GM18870 (cell line): ENCODE results near the gene MTUS2.
"Not testable (repeated sequence)": the region's sequence is repeated elsewhere in the genome, so short reads cannot be mapped to it uniquely, and the experiment has no call there.

Experiments
- ATAC-seq: cut with Tn5 transposase; IDR thresholded peaks from one replicate; pipeline ENCODE4 v1.9.1; 2021; ENCODE audit warnings: moderate library complexity; ENCODE audit not compliant: unreplicated experiment

The MTUS2 gene

DNA sequence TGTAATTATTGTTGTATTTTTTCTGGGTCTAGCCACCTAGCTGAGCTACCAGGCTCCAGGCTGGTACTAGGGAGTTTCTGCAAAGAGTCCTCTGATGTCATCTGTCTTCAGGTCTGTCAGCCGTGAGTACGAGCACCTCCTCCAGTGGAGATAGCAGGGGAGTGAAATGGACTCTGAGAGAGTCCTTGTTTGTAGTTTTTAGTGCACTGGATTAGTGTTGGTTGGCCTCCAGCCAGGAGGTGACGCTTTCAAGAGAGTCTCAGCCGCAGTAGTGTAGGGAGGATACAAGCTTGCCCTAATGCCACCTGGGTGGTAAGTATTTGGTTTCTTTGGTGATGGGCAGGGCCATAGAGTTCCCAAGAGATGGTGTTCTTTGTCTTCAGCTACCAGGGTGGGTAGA is 390.5 kb downstream of the MTUS2 start:
- no peak for ATAC-seq

DNA sequence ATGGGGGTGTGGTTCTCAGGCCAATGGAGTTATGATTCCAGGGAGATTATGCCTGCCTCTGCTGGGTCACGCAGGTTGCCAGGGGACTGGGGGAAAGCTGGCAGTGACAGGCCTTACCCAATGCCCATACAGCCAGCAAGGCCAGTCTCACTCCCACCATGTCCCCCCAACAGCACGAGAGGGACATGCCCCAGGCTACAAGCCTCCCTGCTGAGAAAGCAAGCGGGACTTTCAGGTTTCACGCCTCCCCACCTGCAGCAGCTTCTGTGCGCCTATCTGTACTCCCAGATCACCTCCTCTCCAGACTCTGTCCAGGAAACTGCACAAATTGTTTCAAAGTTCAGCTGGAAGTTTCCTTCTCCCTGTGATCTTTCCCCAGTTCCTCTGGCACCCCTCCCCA is 391.0 kb downstream of the MTUS2 start:
- ATAC-seq: not testable (repeated sequence)

- ATAC-seq: no peak
These were observed 402.3 kb downstream of the MTUS2 start for GRCh38 chr13:29222458-29222857.

GRCh38 chr13:29224206-29224605 is 404.1 kb downstream of the MTUS2 start:
- ATAC-seq: no peak

- ATAC-seq: no peak
These were observed 407.4 kb downstream of the MTUS2 start for GRCh38 chr13:29227576-29227975.

DNA sequence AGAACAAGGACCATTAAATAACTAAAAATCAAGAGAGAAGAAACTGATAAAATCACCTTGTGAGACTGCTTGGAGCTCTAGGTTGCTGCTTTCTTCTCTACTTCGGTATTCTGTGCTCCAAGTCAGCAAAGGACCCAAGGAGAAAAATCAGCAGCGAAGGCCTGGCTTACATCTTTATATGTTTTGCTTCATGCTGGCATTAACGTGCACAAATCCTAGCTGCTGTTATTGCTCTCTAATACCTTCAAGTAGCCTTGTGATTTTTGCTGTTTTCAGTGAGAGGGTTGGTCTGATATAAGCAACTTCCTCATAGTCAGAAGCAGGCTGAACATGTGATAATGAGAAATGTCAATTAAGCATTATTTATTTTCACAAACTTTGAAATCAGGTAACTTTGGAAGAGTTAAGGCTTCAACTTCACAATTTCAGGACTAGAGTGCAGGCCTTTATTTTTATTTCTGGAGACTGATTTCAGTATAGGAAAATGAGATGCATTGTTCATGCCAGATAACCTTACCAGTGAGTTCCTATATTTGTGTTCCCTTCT is 410.2 kb downstream of the MTUS2 start:
- ATAC-seq: no peak

DNA sequence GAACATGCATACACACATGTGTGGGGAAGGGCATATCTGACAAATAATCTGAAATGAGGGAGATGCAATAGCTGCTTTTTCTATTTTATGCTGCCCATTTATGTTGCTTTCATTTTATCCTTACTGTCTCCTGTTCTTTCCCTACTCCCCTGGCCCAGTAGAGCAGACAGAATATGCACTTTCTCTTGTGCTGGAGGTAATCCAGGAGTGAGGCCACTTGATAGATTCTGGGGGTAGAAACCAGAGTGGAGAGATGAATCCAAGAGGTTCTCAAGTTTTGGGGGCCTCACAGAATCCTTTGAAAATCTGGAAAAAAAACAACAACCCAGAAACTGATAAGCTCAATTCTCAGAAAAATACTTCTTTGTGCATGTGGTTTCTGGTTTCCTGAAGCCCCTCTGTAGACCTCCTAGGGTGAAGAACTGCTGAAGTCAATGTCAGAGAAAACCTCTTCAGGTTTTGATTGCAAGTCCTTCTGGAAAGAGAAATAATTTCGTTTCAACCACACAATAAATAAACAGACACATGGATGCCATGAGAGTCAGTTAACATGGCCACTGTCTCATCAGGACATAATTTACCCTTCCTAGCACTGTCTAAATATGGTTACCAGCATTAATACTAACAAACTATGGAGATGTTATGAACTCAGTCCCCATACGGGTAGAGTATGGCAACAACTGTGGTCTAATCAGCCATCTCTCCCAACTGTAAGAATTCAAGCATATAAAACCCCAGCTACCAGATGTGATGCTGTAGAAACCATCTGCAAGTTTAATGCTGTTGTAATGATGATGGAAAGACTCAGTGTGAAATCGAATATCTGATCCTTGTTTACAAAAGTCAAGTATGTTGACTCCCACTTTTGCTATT is 419.8 kb downstream of the MTUS2 start:
- ATAC-seq: no peak

GRCh38 chr13:29254626-29255370 is 434.7 kb downstream of the MTUS2 start:
- no peak for ATAC-seq

DNA sequence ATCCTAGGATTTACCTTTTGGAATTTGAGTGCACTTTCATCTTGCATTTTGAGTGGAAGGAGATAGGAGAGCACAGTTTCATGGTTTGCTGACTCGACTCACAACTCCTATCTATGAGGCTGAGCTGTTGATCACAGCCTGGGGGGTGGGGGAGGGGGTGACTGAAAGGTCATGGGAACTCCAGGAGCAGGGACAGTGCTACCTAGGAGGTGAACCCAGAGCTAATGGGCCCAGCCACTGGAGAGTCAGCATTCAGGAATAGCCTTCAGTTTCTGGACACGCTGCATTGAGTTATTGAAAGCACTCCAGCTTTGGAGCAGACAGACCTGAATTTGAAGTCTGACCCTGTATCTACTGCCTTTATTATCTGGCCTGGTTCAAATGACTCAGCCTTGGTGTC is 435.4 kb downstream of the MTUS2 start:
- ATAC-seq: no peak

DNA sequence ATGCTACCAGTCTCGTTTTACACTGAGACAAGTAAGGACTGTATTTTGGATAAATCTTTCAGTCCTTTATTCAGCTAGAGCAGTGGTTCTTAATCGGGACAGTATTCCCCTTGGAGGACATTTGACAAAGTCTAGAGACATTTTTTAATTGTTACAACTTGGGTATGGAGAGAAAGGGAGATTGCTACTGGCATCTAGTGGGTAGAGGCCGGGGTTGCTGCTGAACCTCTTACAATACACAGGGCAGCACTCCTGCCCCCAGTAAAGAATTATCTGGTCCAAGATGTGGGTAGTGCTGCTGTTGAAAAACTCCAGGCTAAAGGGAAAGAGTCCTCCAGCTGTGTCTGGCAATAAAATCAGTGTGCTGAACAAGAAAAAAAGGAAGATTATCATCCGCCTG is 440.5 kb downstream of the MTUS2 start:
- ATAC-seq: no peak

DNA sequence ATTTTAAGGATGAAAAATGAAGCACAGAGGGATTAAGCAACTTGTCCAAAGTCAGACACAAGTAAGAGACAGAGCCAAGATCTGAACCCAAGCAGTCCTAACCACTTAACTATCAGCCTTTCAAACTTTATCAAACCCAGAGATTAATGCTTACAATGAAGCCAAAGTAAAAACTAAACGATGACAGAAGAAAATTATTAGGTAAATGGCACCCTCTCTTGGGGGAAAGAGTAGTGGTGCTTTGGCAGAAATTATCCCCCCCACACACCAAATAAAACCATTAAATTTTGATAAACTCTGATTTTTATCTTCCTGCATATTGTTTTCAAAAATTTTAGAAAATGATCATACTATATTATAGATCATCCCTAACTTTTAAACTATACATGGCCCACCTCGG is 446.1 kb downstream of the MTUS2 start:
- ATAC-seq: no peak

DNA sequence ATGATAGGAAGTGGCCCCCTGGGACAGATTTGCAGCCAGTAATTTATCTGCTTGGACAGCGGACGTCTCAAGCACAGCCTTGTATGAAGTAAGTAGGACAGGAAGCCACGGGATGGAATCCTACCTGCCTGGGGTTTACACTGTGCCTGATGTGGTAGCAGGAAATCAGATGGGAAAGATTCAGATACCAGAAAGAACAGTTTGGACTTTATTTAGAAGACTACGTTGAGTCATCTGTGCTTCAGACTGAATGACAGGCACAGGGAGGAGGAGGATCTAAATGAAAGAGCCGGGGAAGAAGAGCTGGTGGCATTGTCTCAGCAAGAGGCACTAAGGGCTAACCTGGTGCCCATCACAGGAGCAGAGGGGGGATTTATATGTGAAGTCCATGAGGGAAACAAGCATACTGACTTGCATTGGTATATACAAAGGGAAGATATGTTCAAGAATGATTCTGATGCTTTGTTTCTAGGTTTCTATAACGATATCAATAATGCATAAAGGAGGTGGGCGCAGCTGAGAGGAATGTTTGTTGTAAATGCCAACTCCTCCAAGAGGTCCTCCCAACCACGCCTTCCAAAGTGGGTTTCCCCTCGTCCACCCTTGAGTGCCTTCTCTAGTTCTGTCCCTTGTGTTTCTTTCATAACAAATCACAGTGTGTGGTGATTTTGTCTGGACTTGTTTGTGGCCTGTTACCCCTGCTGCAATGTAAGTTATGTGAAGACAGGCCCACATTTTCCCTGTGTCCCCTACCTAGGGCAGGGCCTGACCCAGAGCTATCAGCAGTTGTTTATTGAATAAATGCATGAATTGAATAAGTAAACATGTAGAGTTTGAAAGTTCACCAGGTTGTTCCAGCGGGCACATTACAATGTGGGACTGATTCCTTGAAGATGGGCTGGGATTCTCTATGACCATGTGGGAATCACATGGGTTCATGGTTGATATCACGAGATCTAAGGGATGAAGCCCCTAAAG is 446.9 kb downstream of the MTUS2 start:
- ATAC-seq: no peak

DNA sequence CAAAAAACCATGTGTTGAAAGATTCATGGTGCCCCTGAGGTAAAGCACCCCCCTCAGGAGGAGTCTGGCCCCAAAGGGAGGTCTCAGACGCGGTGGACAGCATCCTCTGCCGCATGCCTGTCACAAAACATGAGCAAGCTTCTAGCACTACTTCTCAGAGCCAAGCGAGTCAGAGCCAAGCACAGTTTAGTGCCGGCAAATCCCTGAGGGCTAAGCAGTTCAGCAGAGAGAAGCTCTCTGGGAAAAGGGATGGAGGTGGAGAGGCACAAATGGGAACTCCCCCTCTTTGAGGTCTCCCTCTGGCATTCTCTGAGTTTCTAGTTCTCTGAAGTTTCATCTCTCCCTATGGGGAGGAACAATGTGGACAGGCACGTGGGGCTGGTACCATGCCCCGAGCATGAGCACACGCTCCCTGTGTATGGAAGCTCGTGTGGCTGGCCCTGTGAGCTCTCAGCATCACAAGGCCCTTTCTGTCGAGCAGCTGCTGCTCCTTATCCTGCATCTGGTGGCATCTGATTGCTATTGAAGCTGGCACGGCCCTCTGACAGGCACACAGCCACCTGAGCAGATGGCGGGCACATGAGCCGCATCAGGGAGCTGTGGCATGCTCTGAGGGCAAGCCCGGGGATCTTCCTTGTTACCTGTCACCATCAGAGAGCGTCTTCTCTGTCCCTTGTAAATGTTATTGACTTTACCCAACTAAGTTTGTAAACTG is 450.3 kb downstream of the MTUS2 start:
- no peak for ATAC-seq

- ATAC-seq: no peak
These were observed 451.5 kb downstream of the MTUS2 start for GRCh38 chr13:29271606-29272005.

GRCh38 chr13:29279356-29280254 is 459.5 kb downstream of the MTUS2 start:
- no peak for ATAC-seq

GRCh38 chr13:29281932-29282495 is 461.9 kb downstream of the MTUS2 start:
- no peak for ATAC-seq

DNA sequence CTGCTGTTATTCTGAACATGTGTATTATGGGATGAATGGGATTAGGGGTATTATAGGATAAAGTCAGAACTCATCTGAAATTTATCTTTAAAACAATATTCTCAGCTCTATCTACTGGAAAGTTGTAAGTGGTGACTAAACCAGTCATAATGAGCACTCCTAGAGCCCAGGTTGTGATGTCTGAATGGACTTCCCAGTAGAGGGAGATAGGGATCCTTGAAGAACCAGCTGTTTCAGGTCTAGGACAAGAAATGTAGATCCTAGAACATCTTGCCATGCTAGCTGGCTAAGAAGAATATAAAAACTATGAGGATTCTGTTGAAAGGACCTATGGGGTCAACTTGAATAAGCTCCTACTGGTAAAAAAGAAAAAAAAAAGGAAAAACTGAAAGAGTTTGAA is 464.6 kb downstream of the MTUS2 start:
- ATAC-seq: no peak

DNA sequence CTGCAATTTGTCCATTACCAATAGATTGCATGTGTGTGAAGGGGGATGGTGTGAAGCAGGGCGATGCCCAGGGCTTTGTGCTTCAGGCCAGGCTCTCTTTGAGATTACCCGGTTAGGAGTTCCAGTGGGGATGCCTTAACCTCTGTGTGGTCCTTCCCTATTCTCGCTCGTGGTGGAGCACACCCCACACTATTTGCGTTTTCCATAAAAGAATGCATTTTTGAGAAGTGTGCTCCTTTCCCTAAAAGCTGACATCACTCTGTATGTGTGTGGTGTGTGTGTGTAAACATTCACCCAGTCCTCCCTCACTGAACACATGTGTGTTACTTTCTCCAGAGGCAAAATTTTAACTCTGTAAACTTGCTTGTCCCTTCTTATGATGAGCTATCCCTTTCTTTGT is 467.1 kb downstream of the MTUS2 start:
- no peak for ATAC-seq

DNA sequence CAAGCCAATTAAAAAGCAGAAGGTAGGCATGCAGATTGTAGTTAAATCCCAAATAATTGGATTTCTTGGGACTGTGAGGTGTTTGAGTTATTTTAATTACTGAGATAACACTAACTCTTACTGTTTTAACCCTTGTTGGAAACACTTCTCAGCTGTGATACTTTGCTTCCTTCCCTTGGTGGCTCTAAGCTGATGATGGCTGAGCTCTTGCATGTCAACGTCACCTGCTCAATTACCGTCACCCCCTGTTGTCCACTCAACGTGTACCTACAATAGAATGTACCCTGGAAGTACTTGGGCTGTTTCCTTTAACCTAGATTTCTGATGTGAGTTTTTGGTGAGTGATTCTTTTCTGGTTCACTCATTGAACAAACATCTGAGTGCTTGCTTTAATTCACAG is 471.9 kb downstream of the MTUS2 start:
- no peak for ATAC-seq
